GM23338 (cell line): ENCODE data around the gene DNAJB13. TPM values are rescaled to one million over a fixed set of nuclear protein-coding genes. Genes with fewer than 3 reads are reported as not detected.

Experiments
- ATAC-seq: fragments of 200-7000 bp; cut with Tn5 transposase; 3 replicates; pipeline ENCODE4 v1.9.1; 2020
- DNase-seq: peaks from one replicate; pipeline ENCODE4 v3.0.0-alpha.2; 2015; ENCODE audit warnings: low spot score
- H2AFZ ChIP-seq: fragments of 200-600 bp; sonication (generic); 2 replicates; pipeline ENCODE4 v1.8.0; 2016; ENCODE audit warnings: antibody characterized with exemption, mild to moderate bottlenecking, moderate library complexity
- H3F3A ChIP-seq: fragments of 200-600 bp; sonication (generic); replicated peaks from 2 replicates; pipeline ENCODE4 v1.8.0; 2017; ENCODE audit warnings: antibody characterized with exemption, mixed run types, low read depth
- H3K27ac ChIP-seq: fragments of 200-600 bp; sonication (generic); 2 replicates; pipeline ENCODE4 v1.6.1; 2016; ENCODE audit warnings: low read depth
- H3K27me3 ChIP-seq: fragments of 200-600 bp; sonication (generic); 2 replicates; pipeline ENCODE4 v1.8.0; 2016; ENCODE audit warnings: mild to moderate bottlenecking, mixed run types, moderate library complexity; ENCODE audit not compliant: insufficient read depth
- H3K36me3 ChIP-seq: fragments of 200-600 bp; sonication (generic); 2 replicates; pipeline ENCODE4 v1.8.0; 2016; ENCODE audit warnings: mild to moderate bottlenecking; ENCODE audit not compliant: insufficient read depth
- H3K4me1 ChIP-seq: fragments of 200-600 bp; sonication (generic); 2 replicates; pipeline ENCODE4 v1.8.0; 2016; ENCODE audit warnings: mild to moderate bottlenecking, moderate library complexity; ENCODE audit not compliant: insufficient read depth
- H3K4me2 ChIP-seq: fragments of 200-600 bp; sonication (generic); 2 replicates; pipeline ENCODE4 v1.7.1; 2017; ENCODE audit warnings: mixed run types
- H3K4me3 ChIP-seq: fragments of 200-600 bp; sonication (generic); 2 replicates; pipeline ENCODE4 v1.6.1; 2016; ENCODE audit warnings: mixed run types
- H3K79me2 ChIP-seq: fragments of 200-600 bp; sonication (generic); replicated peaks from 2 replicates; pipeline ENCODE4 v1.8.0; 2017; ENCODE audit warnings: mild to moderate bottlenecking; ENCODE audit not compliant: insufficient read depth
- H3K9me2 ChIP-seq: fragments of 200-600 bp; sonication (generic); 2 replicates; pipeline ENCODE4 v1.8.0; 2017; ENCODE audit not compliant: insufficient read depth
- H4K20me1 ChIP-seq: fragments of 200-600 bp; sonication (generic); replicated peaks from 2 replicates; pipeline ENCODE4 v1.8.0; 2017; ENCODE audit warnings: mild to moderate bottlenecking; ENCODE audit not compliant: insufficient read depth
- H3K27ac Mint-ChIP-seq: 2 replicates; pipeline ENCODE4 v1.8.0; 2020; ENCODE audit warnings: inconsistent platforms, mild to moderate bottlenecking, moderate library complexity, mixed read lengths
- H3K27me3 Mint-ChIP-seq: 3 replicates; pipeline ENCODE4 v1.8.0; 2022; ENCODE audit warnings: low read depth, mild to moderate bottlenecking, moderate library complexity, mixed read lengths, inconsistent platforms; ENCODE audit not compliant: insufficient read depth, poor library complexity
- H3K36me3 Mint-ChIP-seq: 3 replicates; pipeline ENCODE4 v1.8.0; 2021; ENCODE audit warnings: low read depth, mild to moderate bottlenecking, inconsistent platforms, moderate library complexity, mixed read lengths
- H3K4me1 Mint-ChIP-seq: 3 replicates; pipeline ENCODE4 v1.8.0; 2020; ENCODE audit warnings: mild to moderate bottlenecking, inconsistent platforms, mixed read lengths
- H3K4me3 Mint-ChIP-seq: 3 replicates; pipeline ENCODE4 v1.8.0; 2021; ENCODE audit warnings: moderate library complexity, mild to moderate bottlenecking, inconsistent platforms, mixed read lengths
- H3K9me3 Mint-ChIP-seq: 3 replicates; pipeline ENCODE4 v1.8.0; 2020; ENCODE audit warnings: moderate library complexity, mild to moderate bottlenecking, inconsistent platforms, mixed read lengths
- CREB1 ChIP-seq: fragments of 250-450 bp; sonication (Bioruptor Pico); IDR thresholded peaks from 2 replicates; pipeline ENCODE4 v1.5.0; 2020; ENCODE audit warnings: low read depth, mild to moderate bottlenecking, moderate library complexity
- CTCF ChIP-seq, 2 experiments: fragments of 200-600 bp in 1 of 2; sonication (generic) in 1 of 2; conservative IDR thresholded peaks; 2 replicates each; pipeline versions ENCODE4 v1.5.1 to v1.6.1; 2016 to 2017; ENCODE audit warnings: antibody characterized with exemption in 2 of 2, low read depth in 2 of 2, mild to moderate bottlenecking in 2 of 2, moderate library complexity in 1 of 2
- ETS1 ChIP-seq: IDR thresholded peaks from 2 replicates; pipeline ENCODE4 v1.6.1; 2016; ENCODE audit warnings: antibody characterized with exemption
- EZH2phosphoT487 ChIP-seq: fragments of 200-600 bp; sonication (generic); IDR thresholded peaks from one replicate; pipeline ENCODE4 v1.8.1; 2018; ENCODE audit warnings: antibody characterized with exemption; ENCODE audit not compliant: unreplicated experiment
- NANOG ChIP-seq: IDR thresholded peaks from 2 replicates; pipeline ENCODE4 v1.6.1; 2016; ENCODE audit warnings: antibody characterized with exemption, borderline replicate concordance
- POLR2AphosphoS5 ChIP-seq: IDR thresholded peaks from 2 replicates; pipeline ENCODE4 v1.6.1; 2016; ENCODE audit warnings: antibody characterized with exemption, low read depth
- REST ChIP-seq: IDR thresholded peaks from one replicate; pipeline ENCODE4 v1.6.1; 2018; ENCODE audit warnings: antibody characterized with exemption; ENCODE audit not compliant: unreplicated experiment
- STAT1 ChIP-seq: IDR thresholded peaks from one replicate; pipeline ENCODE4 v1.6.1; 2016; ENCODE audit warnings: antibody characterized with exemption; ENCODE audit not compliant: unreplicated experiment
- ZNF114 ChIP-seq: fragments of 250-450 bp; sonication (Bioruptor Pico); IDR thresholded peaks from 2 replicates; pipeline ENCODE4 v1.5.0; 2020; ENCODE audit warnings: mild to moderate bottlenecking, moderate library complexity
- polyA plus RNA-seq: library from polyadenylated mRNA; unstranded; fragments of >200 nt; fragmentation: Nextera tagmentation; extraction: Ambion mirVana; gene quantifications from 2 replicates; pipeline ENCODE4 v1.2.1, GENCODE V29; 2016
- total RNA-seq: library from RNA; depleted of rRNA; stranded (reverse); fragments of >200 nt; shearing (Covaris generic); gene quantifications from 2 replicates; pipeline ENCODE4 v1.2.3, GENCODE V29; 2014

Gene DNAJB13
- total and polyA plus RNA-seq, 2 experiments from 2014 or later = 0.14 to 0.32 TPM

- Histone ChIP-seq H3K27ac (no peak overlapping the region), H3K36me3 (no peaks in the 10 kb centered on the region), H3K4me1 (no peaks in the 10 kb centered on the region), H4K20me1 (no peaks in the 10 kb centered on the region), H3K9me2 (no peaks in the 10 kb centered on the region), H3F3A (no peaks in the 10 kb centered on the region), H2AFZ (no peak overlapping the region), H3K27me3 (no peaks in the 10 kb centered on the region), H3K4me3 (no peak overlapping the region), H3K4me2 (no peak overlapping the region), H3K79me2 (no peaks in the 10 kb centered on the region)
- no peak overlapping the region for H3K4me3 Mint-ChIP-seq
- peak; percentile 33 for TF ChIP-seq REST
- no peak for TF ChIP-seq CREB1 (CRISPR knock-in tag)
- TF ChIP-seq EZH2phosphoT487 = no peak
- TF ChIP-seq STAT1 = no peak
- TF ChIP-seq ZNF114 (CRISPR knock-in tag) = no peak
- ATAC-seq (no peak), DNase-seq (no peak)
- H3K9me3 Mint-ChIP-seq = no peaks in the 10 kb centered on the region; the same call in 2 of the 3 replicates
- peaks cover 2% of the 10 kb centered on the region; the same call in 1 of the 3 replicates for H3K4me1 Mint-ChIP-seq
- no peaks in the 10 kb centered on the region for H3K27me3 Mint-ChIP-seq
- peaks cover 34% of the 10 kb centered on the region for H3K36me3 Mint-ChIP-seq
- no peak overlapping the region for H3K27ac Mint-ChIP-seq
Observed at GRCh38 chr11:73929388-73929787, 21.4 kb upstream of the DNAJB13 start.

GRCh38 chr11:73931039-73931645 is 19.7 kb upstream of the DNAJB13 start:
- peaks cover 3% of the 10 kb centered on the region; the same call in 2 of the 3 replicates for H3K9me3 Mint-ChIP-seq
- no peak overlapping the region for H3K4me3 ChIP-seq
- H3K79me2 ChIP-seq = no peaks in the 10 kb centered on the region
- DNase-seq (peak; percentile 90), ATAC-seq (peak; percentile 100)
- H3K36me3 ChIP-seq = no peaks in the 10 kb centered on the region
- H3K4me3 Mint-ChIP-seq = no peak overlapping the region
- no peaks in the 10 kb centered on the region for H3K4me1 ChIP-seq
- no peaks in the 10 kb centered on the region for H3K27me3 ChIP-seq
- no peak overlapping the region for H2AFZ ChIP-seq
- no peaks in the 10 kb centered on the region for H3K9me2 ChIP-seq
- H3K27me3 Mint-ChIP-seq = no peaks in the 10 kb centered on the region
- H4K20me1 ChIP-seq = no peaks in the 10 kb centered on the region
- H3K4me1 Mint-ChIP-seq = peaks cover 2% of the 10 kb centered on the region; the same call in 1 of the 3 replicates
- peak overlapping the region; percentile 44; the same call in 1 of the 2 replicates for H3K27ac Mint-ChIP-seq
- H3F3A ChIP-seq = no peaks in the 10 kb centered on the region
- no peak overlapping the region for H3K4me2 ChIP-seq
- peaks cover 36% of the 10 kb centered on the region for H3K36me3 Mint-ChIP-seq
- no peak overlapping the region for H3K27ac ChIP-seq
- TF ChIP-seq CREB1 (CRISPR knock-in tag) = 0 out of 2 replicates have a peak, but pooled peaks have one; percentile 26
- TF ChIP-seq ETS1 = no peak
- TF ChIP-seq POLR2AphosphoS5 = no peak
- TF ChIP-seq NANOG = no peak
- TF ChIP-seq CTCF (conservative IDR thresholded peaks at IDR 0.05; ENCODE audit: low read depth in 2 of 2) = peak; percentile 69 to 87
